22Rv1 (cell line): Measurements from ENCODE around the gene MAGEE2.

Experiments used
- CTCF ChIP-seq: fragments of 450-650 bp; IDR thresholded peaks from 2 replicates; pipeline ENCODE4 v1.5.1; 2017; ENCODE audit warnings: mild to moderate bottlenecking
- ZFX ChIP-seq: fragments of 450-650 bp; IDR thresholded peaks from 2 replicates; pipeline ENCODE4 v1.6.1; 2017; ENCODE audit warnings: antibody characterized with exemption, borderline replicate concordance

GRCh38 chrX:75786290-75786689 lies 1.2 kb upstream of the MAGEE2 start:
- TF ChIP-seq CTCF (no peak), ZFX (no peak)
